K562 (cell line): Measurements from ENCODE around the gene IL9. TPM values are rescaled to one million over a fixed set of nuclear protein-coding genes. Genes with fewer than 3 reads are reported as not detected.

Source experiments
- ATAC-seq: fragments of 200-7000 bp; cut with Tn5 transposase; 3 replicates; pipeline ENCODE4 v1.9.1; 2020; ENCODE audit warnings: moderate library complexity
- BruUV-seq: library from RNA; stranded (reverse); fragments of 400-500 nt; replicated peaks from 2 replicates; lab custom pipeline; 2021; lab: Mats Ljungman, UMichigan
- CTCF ChIA-PET: fragments of 300-600 bp; formaldehyde crosslinking; extraction: SDS; loops from one replicate; lab custom pipeline; 2021; ENCODE audit warnings: low intra/inter-chr PET ratio; lab: Yijun Ruan, JAX
- POLR2A ChIA-PET: fragments of 300-600, 350-650 bp; sonication (Branson Sonifier 250); formaldehyde crosslinking; extraction: SDS; loops from one replicate; lab custom pipeline; 2021; ENCODE audit warnings: antibody characterized with exemption, inconsistent platforms; lab: Yijun Ruan, JAX
- DNase-seq, 4 experiments: peaks; one replicate each; pipeline versions ENCODE4 v3.0.0 to v3.0.0-alpha.2; 2011 to 2018; ENCODE audit warnings: low spot score in 3 of 4, mixed read lengths in 3 of 4; ENCODE audit errors: extremely low read depth in 1 of 4
- FAIRE-seq: peaks from 2 replicates; lab custom pipeline; 2011; peaks lifted over from hg19 to GRCh38; lab: Jason Lieb, UNC
- H2AFZ ChIP-seq: 2 replicates; pipeline ENCODE4 v1.6.0; 2011; ENCODE audit warnings: low read depth, low read length, control low read depth, inconsistent platforms
- H3K27ac ChIP-seq: fragments of 200-600 bp; 3 replicates; pipeline ENCODE4 v1.8.0; 2011; ENCODE audit warnings: low read depth, mild to moderate bottlenecking, control low read depth, inconsistent platforms, low read length, moderate library complexity, mixed read lengths; ENCODE audit errors: extremely low read depth
- H3K27me3 ChIP-seq, 2 experiments: fragments of 300-600 bp in 1 of 2; 2 replicates in 1 of 2; 3 replicates in 1 of 2; pipeline versions ENCODE4 v1.6.0 to v1.8.0; 2011; ENCODE audit warnings: inconsistent platforms in 2 of 2, low read length in 2 of 2, mild to moderate bottlenecking in 1 of 2, mixed read lengths in 1 of 2, moderate library complexity in 1 of 2; ENCODE audit not compliant: control insufficient read depth in 2 of 2, insufficient read depth in 2 of 2
- H3K36me3 ChIP-seq: fragments of 300-600 bp; 3 replicates; pipeline ENCODE4 v1.8.0; 2011; ENCODE audit warnings: mild to moderate bottlenecking, low read length, inconsistent platforms; ENCODE audit not compliant: control insufficient read depth, insufficient read depth
- H3K4me1 ChIP-seq, 2 experiments: fragments of 200-600 bp in 1 of 2; replicated peaks in 1 of 2; 2 replicates in 1 of 2; 3 replicates in 1 of 2; pipeline versions ENCODE4 v1.5.1 to v1.8.0; 2011; ENCODE audit warnings: inconsistent platforms in 2 of 2, low read length in 2 of 2, mild to moderate bottlenecking in 1 of 2, mixed read lengths in 1 of 2, moderate library complexity in 1 of 2; ENCODE audit not compliant: control insufficient read depth in 2 of 2, insufficient read depth in 2 of 2
- H3K4me2 ChIP-seq: 2 replicates; pipeline ENCODE4 v1.6.1; 2011; ENCODE audit warnings: low read length, control low read depth, inconsistent platforms, mixed read lengths; ENCODE audit not compliant: insufficient read depth
- H3K4me3 ChIP-seq: fragments of 200-600 bp; sonication (generic), shearing (Covaris generic); 2 replicates; pipeline ENCODE4 v1.5.1; 2016; ENCODE audit warnings: control low read depth, inconsistent platforms
- H3K79me2 ChIP-seq: fragments of 200-600 bp; 3 replicates; pipeline ENCODE4 v1.8.0; 2011; ENCODE audit warnings: low read length, inconsistent platforms; ENCODE audit not compliant: control insufficient read depth, insufficient read depth
- H3K9ac ChIP-seq, 2 experiments: 2 replicates each; pipeline versions ENCODE4 v1.6.0 to v1.6.1; 2011; ENCODE audit warnings: low read depth in 2 of 2, low read length in 2 of 2, control low read depth in 1 of 2, inconsistent platforms in 1 of 2, mild to moderate bottlenecking in 1 of 2, mixed read lengths in 1 of 2; ENCODE audit not compliant: insufficient read depth in 1 of 2
- H3K9me1 ChIP-seq: one replicate; pipeline ENCODE4 v1.6.0; 2011; ENCODE audit warnings: inconsistent platforms, mild to moderate bottlenecking, low read length, moderate library complexity; ENCODE audit not compliant: control insufficient read depth, insufficient read depth
- H3K9me3 ChIP-seq: replicated peaks from 2 replicates; pipeline ENCODE4 v1.5.1; 2011; ENCODE audit warnings: low read depth, low read length, inconsistent platforms; ENCODE audit not compliant: control insufficient read depth, insufficient read depth
- H4K20me1 ChIP-seq: replicated peaks from 2 replicates; pipeline ENCODE4 v1.6.1; 2011; ENCODE audit warnings: low read length, inconsistent platforms, mixed read lengths; ENCODE audit not compliant: control insufficient read depth, insufficient read depth
- E2F8 ChIP-seq: fragments of 450-650 bp; IDR thresholded peaks from 2 replicates; pipeline ENCODE4 v1.7.1; 2018; ENCODE audit warnings: mild to moderate bottlenecking, low read depth; ENCODE audit not compliant: partially characterized antibody
- FOXO4 ChIP-seq: fragments of 450-650 bp; formaldehyde crosslinking; IDR thresholded peaks from 2 replicates; pipeline ENCODE4 v1.4.0; 2020; ENCODE audit warnings: mild to moderate bottlenecking, moderate library complexity
- KLF13 ChIP-seq: fragments of 450-650 bp; IDR thresholded peaks from 2 replicates; pipeline ENCODE4 v1.6.1; 2016; ENCODE audit warnings: missing genetic modification characterization, low read depth, mild to moderate bottlenecking, missing compliant biosample characterization, moderate library complexity, borderline replicate concordance
- LCOR ChIP-seq: sonication (generic); formaldehyde crosslinking; IDR thresholded peaks from 2 replicates; pipeline ENCODE4 v1.8.0; 2022; ENCODE audit warnings: mild to moderate bottlenecking, missing genetic modification reagents
- MAX ChIP-seq: sonication (generic); formaldehyde crosslinking; IDR thresholded peaks from 2 replicates; pipeline ENCODE4 v1.9.0; 2022; ENCODE audit warnings: mild to moderate bottlenecking, missing genetic modification reagents
- PTBP1 ChIP-seq: fragments of 200-400 bp; formaldehyde crosslinking; IDR thresholded peaks from 2 replicates; pipeline ENCODE4 v1.6.1; 2017; ENCODE audit warnings: low read depth, low read length
- RFX1 ChIP-seq: fragments of 450-650 bp; IDR thresholded peaks from 2 replicates; pipeline ENCODE4 v1.6.1; 2016; ENCODE audit warnings: mild to moderate bottlenecking, moderate library complexity
- SOX6 ChIP-seq: fragments of 450-650 bp; IDR thresholded peaks from 2 replicates; pipeline ENCODE4 v1.6.1; 2014; ENCODE audit warnings: mild to moderate bottlenecking
- SP2 ChIP-seq: IDR thresholded peaks from 2 replicates; pipeline ENCODE4 v1.6.1; 2011; ENCODE audit warnings: mild to moderate bottlenecking, low read depth, low read length, moderate library complexity; ENCODE audit not compliant: poor library complexity, severe bottlenecking; ENCODE audit errors: extremely low read depth
- ZBTB43 ChIP-seq: sonication (generic); formaldehyde crosslinking; IDR thresholded peaks from 2 replicates; pipeline ENCODE4 v1.8.0; 2023; ENCODE audit warnings: mild to moderate bottlenecking, missing genetic modification reagents
- ZNF12 ChIP-seq: sonication (generic); formaldehyde crosslinking; IDR thresholded peaks from 2 replicates; pipeline ENCODE4 v1.4.0; 2020; ENCODE audit warnings: mild to moderate bottlenecking, missing genetic modification reagents
- ZNF518B ChIP-seq: fragments of 250-450 bp; sonication (Bioruptor Pico); IDR thresholded peaks from 2 replicates; pipeline ENCODE4 v1.5.0; 2021; ENCODE audit warnings: mild to moderate bottlenecking, moderate library complexity
- ZNF695 ChIP-seq: fragments of 450-650 bp; formaldehyde crosslinking; IDR thresholded peaks from 2 replicates; pipeline ENCODE4 v1.4.0; 2020; ENCODE audit warnings: mild to moderate bottlenecking, moderate library complexity
- ZNF764 ChIP-seq: fragments of 250-450 bp; sonication (Bioruptor Pico); IDR thresholded peaks from 2 replicates; pipeline ENCODE4 v1.4.0; 2020; ENCODE audit warnings: low read depth, mild to moderate bottlenecking, moderate library complexity
- in situ Hi-C: fragments of 300-500 bp; cut with MboI; formaldehyde crosslinking; loops from 4 replicates; pipeline ENCODE4 v1.15.0; 2018; ENCODE audit warnings: inconsistent platforms, mixed read lengths
- intact Hi-C: fragments of 100-400 bp; cut with micrococcal nuclease; formaldehyde crosslinking; loops from 2 replicates; pipeline ENCODE4 v1.14.2; 2022
- polyA plus RNA-seq, 8 experiments: library from polyadenylated mRNA; depleted of rRNA in 4 of 8; stranded (reverse) in 5 of 8; unstranded in 3 of 8; fragments of >200 nt; fragmentation: Nextera tagmentation in 2 of 8; fragmentation: Illumina TruSeq in 1 of 8; extraction: Ambion mirVana in 2 of 8; extraction: Trizol in 1 of 8; gene quantifications; 2 replicates each; pipeline versions ENCODE4 v1.2.1 to v1.2.3, GENCODE V29; 2011 to 2014; ENCODE audit warnings: inconsistent platforms in 1 of 8, missing spikeins in 1 of 8
- total RNA-seq, 7 experiments: library from RNA; depleted of rRNA in 6 of 7; stranded (reverse); fragments of >200 nt in 6 of 7; fragmentation: Illumina TruSeq in 2 of 7; extraction: Trizol in 2 of 7; gene quantifications; 2 replicates each; pipeline versions ENCODE4 v1.2.1 to v1.2.3, GENCODE V29; 2011 to 2021; ENCODE audit warnings: low replicate concordance in 1 of 7

IL9 gene
- total and polyA plus RNA-seq, 9 of the 15 experiments (the other 6 are each of a cell fraction or from before 2014, with no cell fraction given) = not detected

- TF ChIP-seq ZNF764 (CRISPR knock-in tag) = no peak
- TF ChIP-seq SOX6 = no peak
- TF ChIP-seq ZNF695 (CRISPR knock-in tag) = no peak
- no peak for TF ChIP-seq RFX1
- no peak for TF ChIP-seq KLF13
- no peak for TF ChIP-seq ZNF518B (CRISPR knock-in tag)
- TF ChIP-seq FOXO4 (CRISPR knock-in tag) = no peak
- no peak for TF ChIP-seq MAX
- no peak for TF ChIP-seq ZNF12 (CRISPR knock-in tag)
- TF ChIP-seq ZBTB43 (CRISPR knock-in tag) = no peak
- no peak for TF ChIP-seq PTBP1
- no peak for TF ChIP-seq SP2
- no peak for TF ChIP-seq E2F8
- no peak for TF ChIP-seq LCOR (CRISPR knock-in tag)
- TF ChIP-seq, all 486 proteins: peak for 0
- intact Hi-C loops = no loop called here
- DNase-seq = no peak
- no TSS peak for BruUV-seq
- Histone ChIP-seq H3K4me1 (no peaks in the 10 kb centered on the region), H3K36me3 (no peaks in the 10 kb centered on the region), H3K4me3 (no peak overlapping the region), H2AFZ (no peak overlapping the region), H3K79me2 (no peaks in the 10 kb centered on the region), H3K27me3 (peaks cover 3 to 24% of the 10 kb centered on the region in 2 experiments; a peak in 3 of 5 replicates), H3K9me1 (no peaks in the 10 kb centered on the region), H3K9me3 (no peaks in the 10 kb centered on the region), H3K27ac (no peak overlapping the region), H3K9ac (no peak overlapping the region), H4K20me1 (no peaks in the 10 kb centered on the region; the same call in 1 of the 2 replicates), H3K4me2 (no peak overlapping the region)
- ATAC-seq = no peak
- POLR2A ChIA-PET = interaction anchor here (0.6 to 0.8 kb wide), 2 partner anchors 30 to 44 kb away, joined by 3 to 4 read pairs; no protein-coding TSS in a partner anchor
- no peak for FAIRE-seq
- CTCF ChIA-PET = no interaction called here
- in situ Hi-C loops = no loop called here
These were observed 49.3 kb downstream of the IL9 start for GRCh38 chr5:135846311-135846710.
